Ishikawa (cell line): ENCODE results near the gene PARD3.

Experiments used
- CREB1 ChIP-seq: IDR thresholded peaks from 2 replicates; pipeline ENCODE4 v1.6.1; 2012; ENCODE audit warnings: low read depth
- EGR1 ChIP-seq: IDR thresholded peaks from 2 replicates; pipeline ENCODE4 v1.6.1; 2012
- EP300 ChIP-seq: IDR thresholded peaks from 2 replicates; pipeline ENCODE4 v1.6.1; 2012; ENCODE audit warnings: borderline replicate concordance
- MAX ChIP-seq: IDR thresholded peaks from 2 replicates; pipeline ENCODE4 v1.6.1; 2012
- NFIC ChIP-seq: IDR thresholded peaks from 2 replicates; pipeline ENCODE4 v1.6.1; 2012
- RAD21 ChIP-seq: IDR thresholded peaks from 2 replicates; pipeline ENCODE4 v1.6.1; 2012; ENCODE audit warnings: low read depth
- TAF1 ChIP-seq: IDR thresholded peaks from 2 replicates; pipeline ENCODE4 v1.6.1; 2012; ENCODE audit warnings: low read depth, mild to moderate bottlenecking
- USF1 ChIP-seq: IDR thresholded peaks from 2 replicates; pipeline ENCODE4 v1.6.1; 2012
- YY1 ChIP-seq: IDR thresholded peaks from 2 replicates; pipeline ENCODE4 v1.6.1; 2012; ENCODE audit warnings: low read depth

- TF ChIP-seq RAD21 = no peak
- TF ChIP-seq EP300 = no peak
- TF ChIP-seq USF1 = no peak
- no peak for TF ChIP-seq TAF1
- no peak for TF ChIP-seq EGR1
- no peak for TF ChIP-seq MAX
- no peak for TF ChIP-seq YY1
- TF ChIP-seq CREB1 = no peak
- TF ChIP-seq NFIC = no peak
These were observed 705.6 kb downstream of the PARD3 start for GRCh38 chr10:34109495-34109894.
